ENCODE data around the gene SPPL3.
"Not testable (repeated sequence)": the region's sequence is repeated elsewhere in the genome, so short reads cannot be mapped to it uniquely, and the experiment has no call there.

Gene SPPL3, protein sequence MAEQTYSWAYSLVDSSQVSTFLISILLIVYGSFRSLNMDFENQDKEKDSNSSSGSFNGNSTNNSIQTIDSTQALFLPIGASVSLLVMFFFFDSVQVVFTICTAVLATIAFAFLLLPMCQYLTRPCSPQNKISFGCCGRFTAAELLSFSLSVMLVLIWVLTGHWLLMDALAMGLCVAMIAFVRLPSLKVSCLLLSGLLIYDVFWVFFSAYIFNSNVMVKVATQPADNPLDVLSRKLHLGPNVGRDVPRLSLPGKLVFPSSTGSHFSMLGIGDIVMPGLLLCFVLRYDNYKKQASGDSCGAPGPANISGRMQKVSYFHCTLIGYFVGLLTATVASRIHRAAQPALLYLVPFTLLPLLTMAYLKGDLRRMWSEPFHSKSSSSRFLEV

DNA sequence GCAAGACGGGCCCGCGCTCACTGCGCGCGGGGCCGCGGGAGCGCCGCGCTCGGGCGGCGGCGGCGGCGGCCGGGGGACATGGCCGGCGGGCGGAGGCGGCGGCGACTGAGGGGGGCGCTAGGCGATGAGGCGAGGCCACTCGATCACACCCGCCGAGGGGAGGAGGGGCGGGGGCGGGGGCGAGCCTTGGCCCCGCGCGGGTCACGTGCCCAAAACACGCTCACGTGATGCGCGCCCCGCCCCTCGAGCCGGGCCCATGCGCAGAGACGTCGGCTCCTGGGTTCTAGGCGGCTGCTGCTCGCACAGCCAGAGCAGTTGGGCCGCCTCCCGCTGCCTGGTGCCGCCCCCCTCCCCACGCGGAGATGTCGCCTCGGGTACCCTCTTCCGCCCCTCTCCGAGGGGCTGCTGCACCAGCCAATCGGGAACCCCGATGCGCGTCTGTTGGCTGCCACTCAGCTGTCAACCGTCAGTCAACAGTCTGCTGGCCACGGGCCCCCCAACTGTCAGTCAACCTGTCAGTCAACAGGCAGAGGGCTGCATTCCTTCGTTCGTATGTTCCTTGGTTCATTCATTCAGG is at the start of gene SPPL3:
Gene SPPL3 (minus strand): TSS at position 162 of the 577 bp plus-strand sequence. CDS start 491 bp downstream, outside the sequence.
- DNase-seq: peak; percentile 33

DNA sequence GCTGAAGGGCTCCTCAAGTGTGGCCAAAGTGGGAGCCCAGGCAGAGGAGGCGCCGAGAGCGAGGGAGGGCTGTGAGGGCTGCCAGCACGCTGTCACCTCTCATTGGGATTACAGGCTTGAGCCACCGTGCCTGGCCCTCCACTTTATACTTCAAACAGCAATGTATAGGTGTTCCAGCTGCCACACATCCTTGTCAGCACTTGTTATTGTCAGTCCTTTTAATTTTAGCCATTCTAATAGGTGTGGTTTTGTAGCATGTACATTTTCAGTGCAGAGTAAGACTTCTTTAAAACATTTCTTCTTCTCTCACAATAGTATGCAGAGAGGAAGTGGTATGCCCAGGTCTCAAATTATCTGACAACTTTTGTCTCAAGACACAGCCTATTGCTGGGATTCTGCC is 46.6 kb upstream of the SPPL3 start:
- no peak for DNase-seq

DNA sequence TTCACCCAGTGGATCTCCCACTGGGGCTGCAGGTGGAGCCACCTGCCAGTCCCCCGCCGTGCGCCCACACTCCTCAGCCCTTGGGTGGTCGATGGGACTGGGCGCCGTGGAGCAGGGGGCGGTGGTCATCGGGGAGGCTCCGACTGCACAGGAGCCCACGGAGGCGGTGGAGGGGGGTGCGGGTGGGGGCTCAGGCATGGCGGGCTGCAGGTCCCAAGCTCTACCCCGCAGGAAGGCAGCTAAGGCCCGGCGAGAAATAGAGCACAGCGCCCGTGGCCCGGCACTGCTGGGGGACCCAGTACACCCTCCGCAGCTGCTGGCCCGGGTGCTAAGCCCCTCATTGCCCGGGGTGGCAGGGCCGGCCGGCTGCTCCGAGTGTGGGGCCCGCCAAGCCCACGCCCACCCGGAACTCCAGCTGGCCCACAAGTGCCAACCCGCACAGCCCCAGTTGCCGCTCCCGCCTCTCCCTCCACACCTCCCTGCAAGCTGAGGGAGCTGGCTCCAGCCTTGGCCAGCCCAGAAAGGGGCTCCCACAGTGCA is 46.2 kb upstream of the SPPL3 start:
- not testable (repeated sequence) for DNase-seq

DNA sequence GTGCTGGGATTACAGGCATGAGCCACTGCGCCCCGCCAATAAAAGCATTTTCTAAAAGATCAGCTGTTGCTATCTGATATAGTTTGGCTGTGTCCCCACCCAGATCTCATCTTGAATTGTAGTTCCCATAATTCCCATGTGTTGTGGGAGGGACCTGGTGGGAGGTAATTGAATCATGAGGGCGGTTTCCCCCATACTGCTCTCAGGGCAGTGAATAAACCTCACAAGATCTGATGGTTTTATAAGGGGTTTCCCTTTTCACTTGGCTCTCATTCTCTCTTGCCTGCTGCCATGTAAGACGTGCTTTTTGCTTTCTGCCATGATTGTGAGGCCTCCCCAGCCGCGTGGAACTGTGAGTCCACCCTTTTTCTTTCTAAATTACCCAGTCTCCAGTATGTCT is 41.4 kb upstream of the SPPL3 start:
- not testable (repeated sequence) for DNase-seq

DNA sequence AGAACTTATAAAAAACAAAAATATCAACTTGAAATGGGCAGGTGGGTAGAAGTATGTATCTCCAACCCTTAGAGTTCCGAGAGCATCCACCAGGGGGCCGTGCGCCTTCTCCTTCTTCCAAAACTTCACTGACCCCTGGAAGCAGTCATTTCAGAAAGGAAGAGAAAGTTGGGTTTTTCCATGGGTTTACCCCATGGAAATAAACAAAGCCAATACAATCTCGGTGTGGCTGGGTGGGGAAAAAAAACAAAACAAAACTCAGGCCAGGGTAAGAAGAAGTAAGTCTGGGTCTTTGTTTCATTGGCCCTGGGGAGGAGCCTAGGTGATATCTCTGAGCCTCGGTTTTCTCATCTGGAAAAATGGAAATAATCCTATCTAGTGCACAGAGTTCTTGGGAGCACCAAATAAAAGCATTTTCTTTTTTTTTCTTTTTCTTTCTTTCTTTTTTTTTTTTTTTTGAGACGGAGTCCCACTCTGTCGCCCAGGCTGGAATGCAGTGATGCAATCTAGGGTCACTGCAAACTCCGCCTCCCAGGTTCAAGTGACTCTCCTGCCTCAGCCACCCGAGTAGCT is 40.6 kb upstream of the SPPL3 start:
- DNase-seq: no peak

DNA sequence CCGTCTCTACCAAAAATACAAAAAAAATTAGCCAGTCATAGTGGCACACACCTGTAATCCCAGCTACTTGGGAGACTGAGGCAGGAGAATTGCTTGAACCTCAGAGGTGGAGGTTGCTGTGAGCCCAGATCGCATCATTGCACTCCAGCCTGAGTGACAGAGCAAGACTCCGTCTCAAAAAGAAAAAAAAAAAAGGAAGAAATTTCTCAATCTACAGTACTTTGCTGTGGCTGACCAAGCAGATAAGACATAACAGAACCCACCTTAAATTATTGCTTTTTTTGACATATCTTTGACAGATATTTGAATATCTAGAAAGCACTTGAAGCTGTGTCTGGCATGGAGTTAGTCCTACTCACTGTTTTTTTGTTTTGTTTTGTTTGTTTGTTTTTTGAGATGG is 39.3 kb upstream of the SPPL3 start:
- DNase-seq: no peak

DNA sequence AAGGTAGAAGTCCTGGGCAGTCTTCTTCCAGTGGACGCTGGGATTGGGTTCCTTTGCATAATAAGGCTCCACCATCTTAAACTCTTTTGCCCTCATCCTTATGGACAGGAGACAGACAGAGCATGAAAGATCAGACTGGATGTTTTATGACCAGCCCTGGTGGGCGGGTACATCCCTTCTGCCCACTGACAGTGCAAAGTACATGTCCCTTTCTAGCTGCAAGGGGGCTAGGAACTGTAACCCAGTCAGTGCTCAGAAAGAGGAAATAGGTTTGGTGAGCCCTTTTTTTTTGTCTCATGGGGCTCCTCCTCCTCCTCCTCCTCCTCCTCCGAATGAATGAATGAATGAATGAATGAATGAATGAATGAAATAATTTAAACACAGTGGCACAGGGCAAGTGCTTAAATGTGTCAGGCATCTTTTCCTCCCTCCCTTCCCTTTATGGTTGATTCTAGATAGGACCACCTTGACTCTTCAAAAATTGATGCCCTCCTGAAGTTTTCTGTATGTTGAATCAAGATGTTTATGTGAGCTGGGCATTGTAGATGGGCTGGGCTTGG is 37.8 kb upstream of the SPPL3 start:
- DNase-seq: no peak

DNA sequence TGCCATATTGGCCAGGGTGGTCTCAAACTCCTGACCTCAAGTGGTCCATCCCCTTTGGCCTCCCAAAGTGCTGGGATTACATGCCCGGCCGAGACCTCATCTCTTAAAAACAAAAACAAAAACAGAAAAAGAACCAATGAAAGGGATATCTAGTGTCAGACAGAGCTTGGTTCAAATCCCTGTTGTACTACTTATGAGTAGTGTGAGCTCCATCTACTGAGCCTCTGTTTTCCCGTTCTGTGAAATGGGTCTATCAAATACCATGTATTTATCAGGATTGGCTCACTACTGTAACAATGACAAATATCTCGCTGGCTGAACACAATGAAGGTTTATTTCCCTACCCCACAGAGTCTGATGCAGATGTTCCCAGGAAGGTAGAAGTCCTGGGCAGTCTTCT is 37.3 kb upstream of the SPPL3 start:
- no peak for DNase-seq

DNA sequence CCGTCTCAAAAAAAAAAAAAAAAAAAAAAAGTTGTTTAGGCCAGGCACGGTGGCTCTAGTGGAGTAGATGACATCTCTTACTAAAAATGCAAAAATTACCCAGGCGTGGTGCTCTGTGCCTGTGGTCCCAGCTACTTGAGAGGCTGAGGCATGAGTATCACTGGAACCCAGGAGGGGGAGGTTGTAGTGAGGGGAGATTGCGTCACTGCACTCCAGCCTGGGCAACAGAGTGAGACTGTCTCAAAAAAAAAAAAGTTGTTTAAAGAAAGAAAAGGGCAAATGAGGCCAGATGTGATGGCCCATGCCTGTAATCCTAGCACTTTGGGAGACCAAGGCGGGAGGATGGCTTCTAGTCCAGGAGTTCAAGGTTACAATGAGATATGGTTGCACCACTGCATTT is 36.6 kb upstream of the SPPL3 start:
- no peak for DNase-seq

DNA sequence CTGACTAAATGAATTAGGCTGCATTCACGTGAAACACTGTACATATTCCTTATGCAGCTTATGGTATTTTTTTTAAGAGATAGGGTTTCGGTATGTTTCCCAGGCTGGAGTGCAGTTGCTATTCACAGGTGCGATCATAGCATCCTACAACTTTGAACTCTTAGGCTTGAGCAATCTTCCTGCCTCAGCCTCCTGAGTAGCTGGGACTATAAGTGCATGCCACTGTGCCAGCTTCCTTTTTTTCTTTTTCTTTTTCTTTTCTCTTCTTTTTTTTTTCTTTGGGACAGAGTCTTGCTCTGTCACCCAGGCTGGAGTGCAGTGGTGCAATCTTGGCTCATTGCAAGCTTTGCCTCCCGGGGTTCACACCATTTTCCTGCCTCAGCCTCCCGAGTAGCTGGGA is 35.8 kb upstream of the SPPL3 start:
- DNase-seq: no peak

DNA sequence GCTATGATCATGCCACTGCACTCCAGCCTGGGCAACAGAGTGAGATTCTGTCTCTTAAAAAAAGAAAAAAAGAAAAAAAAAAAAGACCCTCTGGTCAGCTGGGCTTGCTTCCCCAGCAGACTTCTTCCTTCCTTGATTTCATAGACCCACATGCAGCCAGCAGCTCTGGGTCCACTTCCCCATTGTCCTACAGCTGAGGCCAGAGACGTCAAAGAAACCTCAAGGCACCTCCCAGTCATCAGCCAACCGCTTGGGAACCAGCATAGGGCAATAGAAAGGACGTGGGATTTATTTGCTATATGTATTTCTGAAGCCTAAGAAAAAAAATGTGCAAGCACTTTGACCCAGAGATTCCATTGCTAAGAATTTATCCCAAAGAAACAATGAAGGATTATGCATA is 35.4 kb upstream of the SPPL3 start:
- DNase-seq: no peak

DNA sequence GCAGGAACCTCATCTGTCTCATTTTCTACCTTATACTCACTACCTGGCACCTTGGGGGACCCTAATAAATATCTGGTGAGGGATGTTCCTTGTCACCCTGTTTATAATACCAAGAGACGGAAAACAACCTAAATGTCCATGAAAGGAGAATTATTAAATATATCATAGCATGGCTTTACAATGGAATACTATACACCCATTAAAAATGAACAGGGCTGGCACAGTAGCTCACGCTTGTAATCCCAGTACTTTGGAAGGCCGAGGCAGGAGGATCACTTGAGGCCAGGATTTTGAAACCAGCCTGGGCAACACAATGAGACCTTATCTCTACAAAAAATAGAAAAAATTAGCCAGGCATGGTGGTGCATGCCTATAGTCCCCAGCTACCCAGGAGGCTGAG is 34.3 kb upstream of the SPPL3 start:
- DNase-seq: no peak

DNA sequence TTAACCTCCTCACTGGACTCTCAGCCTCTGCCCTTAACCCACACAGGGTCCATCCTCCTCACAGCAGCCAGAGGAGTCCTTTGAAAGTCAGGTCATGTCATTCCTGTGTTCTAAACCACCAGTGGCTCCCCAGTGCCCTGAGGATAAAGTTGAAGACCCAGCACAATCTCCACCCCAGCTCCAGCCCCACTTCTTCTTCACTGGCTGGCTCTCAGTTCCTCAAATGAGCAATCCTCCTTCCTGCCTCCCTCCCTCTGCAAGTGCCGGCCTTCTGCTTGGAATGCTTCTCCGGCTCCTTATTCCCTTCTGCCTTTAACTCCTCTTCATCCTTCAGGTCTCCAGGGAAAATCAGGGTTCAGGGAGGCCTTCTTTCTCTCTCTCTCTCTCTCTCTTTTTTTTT is 32.0 kb upstream of the SPPL3 start:
- no peak for DNase-seq

DNA sequence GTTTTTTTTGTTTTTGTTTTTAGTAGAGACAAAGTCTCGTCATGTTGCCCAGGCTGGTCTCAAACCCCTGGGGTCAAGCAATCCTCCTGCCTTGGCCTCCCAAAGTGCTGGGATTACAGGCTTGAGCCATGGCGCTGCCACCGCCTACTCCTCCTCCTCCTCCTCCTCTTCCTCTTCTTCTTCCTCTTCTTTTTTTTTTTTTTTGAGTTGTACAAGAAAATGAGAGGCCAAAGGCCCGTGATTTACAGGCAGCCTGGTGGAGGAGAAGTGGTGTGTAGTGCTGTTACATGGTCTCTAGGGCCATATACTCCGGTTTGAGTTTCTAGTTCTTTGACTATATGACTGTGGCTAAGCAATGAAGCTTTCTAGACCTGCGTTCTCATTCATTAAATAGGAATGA is 29.6 kb upstream of the SPPL3 start:
- no peak for DNase-seq

DNA sequence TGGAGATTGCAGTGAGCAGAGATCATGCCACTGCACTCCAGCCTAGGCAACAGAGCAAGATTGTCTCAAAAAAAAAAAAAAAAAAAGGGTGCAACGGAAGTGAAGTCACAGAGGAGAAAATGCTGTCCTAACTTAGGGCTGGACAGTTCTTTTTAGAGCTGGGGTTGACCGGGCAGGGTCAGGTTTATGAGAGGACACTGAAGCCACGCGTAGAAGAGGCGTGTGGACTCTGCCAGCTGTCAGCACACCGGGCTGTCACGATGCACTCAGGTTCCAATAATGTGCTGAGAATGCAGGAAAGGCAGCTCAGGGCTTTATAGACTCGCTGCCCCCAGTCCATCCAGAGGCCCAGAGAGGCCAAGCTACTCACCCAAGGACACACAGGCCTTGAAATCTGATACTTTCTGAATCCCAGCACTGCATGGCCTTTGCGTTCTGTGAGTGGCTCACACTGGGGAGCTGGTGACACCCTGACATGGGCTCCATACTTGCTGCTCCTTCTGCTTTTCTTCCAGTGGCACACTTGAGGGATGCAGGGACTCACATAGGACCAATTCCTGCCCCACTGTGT is 28.9 kb upstream of the SPPL3 start:
- DNase-seq: no peak

DNA sequence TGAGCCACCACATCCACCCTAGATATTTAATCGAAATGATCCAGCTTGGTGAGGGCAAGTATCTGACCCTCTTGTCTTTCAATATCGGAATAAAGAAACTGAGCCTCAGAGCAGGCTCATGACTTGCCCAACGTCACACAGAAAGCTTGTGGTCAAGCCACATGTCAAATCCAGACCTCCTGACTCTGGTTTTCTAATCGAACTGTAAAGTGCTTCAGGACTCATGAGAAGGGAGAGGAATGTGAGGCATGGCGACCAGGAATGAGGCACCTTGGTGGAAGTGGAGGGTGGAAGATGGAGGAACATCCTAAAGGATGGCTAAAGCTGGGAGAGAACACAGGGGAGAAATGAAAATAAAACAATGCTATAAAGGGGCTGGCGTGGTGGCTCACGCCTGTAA is 27.9 kb upstream of the SPPL3 start:
- DNase-seq: no peak

DNA sequence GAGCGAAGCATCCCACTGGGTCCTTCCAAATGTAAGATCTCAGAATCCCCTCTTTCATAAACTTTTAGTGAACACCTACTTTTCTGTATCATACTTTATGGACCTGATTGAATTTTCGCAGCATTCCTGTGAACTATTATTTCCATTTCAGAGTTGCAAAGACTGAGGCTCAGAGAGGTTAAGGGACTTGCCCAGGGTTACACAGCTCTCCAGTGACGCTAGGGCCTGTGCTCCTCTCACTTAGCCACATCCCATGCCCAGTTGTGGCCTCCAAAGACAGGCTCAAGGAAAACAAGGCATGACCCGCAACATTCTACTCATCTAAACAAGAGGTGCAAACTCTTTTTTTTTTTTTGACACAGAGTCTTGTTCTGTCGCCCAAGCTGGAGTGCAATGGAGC is 25.9 kb upstream of the SPPL3 start:
- DNase-seq: no peak

DNA sequence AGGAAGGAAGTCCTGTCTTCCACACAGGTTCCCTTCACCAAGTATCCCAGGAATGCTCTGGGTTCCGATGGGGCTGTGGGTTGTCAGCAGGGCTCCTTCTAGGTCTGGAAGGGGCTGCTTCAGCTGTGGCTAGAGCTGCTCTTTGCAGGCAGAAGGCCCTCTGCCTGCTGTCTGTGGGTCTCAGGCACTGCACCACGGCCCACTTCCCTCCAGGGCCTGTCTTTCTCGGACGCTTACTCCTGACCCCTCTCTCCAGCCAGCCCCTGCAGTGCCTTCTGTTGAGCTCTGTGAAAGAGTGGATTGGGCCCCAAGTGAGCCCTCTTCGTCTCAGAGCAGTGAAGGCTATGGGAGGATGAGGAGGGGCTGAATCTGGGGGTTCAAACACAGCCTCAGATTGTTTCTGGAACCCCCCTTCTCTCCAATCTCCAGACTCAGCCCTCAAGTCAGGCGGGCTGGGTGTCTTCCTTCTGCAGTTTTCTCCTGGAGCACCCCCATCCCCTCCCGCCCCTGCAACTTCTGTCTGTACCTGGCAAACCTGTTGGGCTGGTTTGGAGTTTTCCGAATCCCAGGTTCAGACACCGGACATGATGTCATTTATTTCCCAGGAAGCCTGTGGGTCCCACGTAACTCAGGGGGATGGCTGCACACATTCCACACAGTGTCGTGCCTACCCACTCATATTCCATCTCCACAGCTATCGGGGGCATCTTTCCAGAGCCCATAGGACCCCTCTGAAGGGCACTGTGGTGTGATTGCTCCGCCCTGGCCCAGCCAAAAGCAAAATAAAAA is 24.9 kb upstream of the SPPL3 start:
- no peak for DNase-seq

DNA sequence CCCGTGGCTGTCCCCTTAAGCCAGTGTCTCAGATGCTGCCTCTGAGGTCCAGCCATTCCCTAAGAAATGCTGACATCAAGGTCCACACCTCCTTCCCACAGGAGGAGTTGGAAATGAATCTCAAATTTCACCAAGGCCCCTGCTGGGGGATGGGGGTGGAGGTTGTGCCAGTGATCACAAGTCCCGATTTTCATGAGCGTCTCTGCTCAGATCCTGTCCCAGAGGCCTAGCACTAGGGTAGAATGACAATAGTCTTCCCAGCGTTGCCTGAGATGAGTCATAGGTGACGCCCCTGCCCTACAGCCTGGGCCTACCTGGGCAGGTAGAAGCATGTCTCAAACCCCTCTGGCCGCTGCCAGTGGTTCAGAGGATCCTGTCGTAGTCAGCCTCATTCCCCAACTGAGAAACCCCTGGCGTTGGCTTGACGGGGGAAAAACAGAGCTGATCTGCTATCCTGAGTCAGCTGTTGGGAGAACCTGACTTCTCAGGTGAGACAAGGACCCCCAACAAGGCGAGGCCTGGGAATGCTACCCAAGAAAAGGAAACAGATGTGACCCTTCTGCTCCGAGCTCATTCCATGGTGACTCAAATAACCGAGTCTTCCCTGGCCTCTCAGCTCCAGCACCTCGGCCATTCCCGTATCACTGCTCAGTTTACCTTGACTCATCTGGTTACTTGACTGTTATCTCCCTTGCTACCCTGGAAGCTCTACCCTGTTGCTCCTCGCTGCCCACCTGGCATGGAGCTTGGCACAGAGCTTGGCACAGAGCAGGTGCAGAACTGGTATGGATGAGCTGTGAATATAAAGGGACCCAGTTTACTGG is 21.8 kb upstream of the SPPL3 start:
- DNase-seq: no peak

DNA sequence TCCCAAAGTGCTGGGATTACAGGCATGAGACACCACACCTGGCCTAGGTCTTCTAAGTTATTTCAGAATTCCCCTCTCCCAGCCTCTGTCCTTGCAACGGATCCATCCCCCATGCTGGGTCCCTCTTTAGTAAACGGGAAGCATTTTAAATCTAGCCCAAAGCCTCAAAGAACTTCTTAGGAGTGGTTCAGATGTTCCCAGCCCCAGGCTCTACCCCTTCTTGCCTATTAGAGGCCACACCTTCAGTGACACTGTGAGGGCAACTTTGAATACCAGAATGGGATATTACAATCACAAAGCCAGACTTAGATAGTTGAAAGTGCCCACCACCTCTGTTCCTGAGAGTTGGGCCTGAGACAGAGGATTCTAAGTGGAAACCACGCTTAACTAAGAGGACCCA is 18.1 kb upstream of the SPPL3 start:
- DNase-seq: no peak

DNA sequence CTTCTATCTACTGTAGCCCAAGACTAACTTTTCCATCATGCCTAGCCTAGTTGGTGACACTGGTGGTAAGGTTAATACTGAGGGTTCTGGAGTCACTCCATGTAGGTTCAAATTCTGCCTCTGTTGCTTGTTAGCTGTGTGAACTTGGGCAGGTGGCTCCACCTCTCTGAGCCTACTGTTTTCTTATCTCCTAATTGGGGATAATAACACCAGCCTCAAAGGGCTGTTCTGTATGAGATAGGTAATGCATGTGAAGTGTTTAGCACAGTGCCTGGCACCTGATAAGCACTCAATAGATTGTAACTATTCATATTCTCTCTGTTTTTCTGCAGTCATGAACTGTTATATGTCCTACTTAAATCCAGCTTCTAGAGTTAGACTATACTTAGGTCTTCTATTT is 17.5 kb upstream of the SPPL3 start:
- DNase-seq: no peak

DNA sequence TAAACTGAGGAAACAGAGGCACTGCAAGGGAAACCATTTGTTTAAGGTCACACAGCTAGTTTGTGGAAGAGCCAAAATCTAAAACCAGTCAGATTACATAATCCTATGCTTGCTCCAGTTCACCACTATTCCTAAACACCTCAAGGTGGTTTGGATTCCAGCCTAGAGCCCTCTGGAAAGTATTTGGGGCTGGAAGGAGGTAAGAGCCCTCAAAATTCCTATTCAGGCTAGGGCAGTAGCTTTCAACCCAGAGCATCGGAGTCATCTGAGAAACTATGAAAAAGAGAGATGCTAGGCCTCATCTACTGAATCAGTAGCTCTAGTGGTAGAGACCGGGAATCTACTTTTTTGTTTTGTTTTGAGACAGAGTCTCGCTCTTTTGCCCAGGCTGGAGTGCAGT is 16.0 kb upstream of the SPPL3 start:
- DNase-seq: no peak

All from NCI-H524 treated with DMSO at 0.1 percent for 48 hours (cell line).